ENCODE results near the gene ICA1.

ICA1 gene

GRCh38 chr7:8200316-8200715, 61.7 kb downstream of the ICA1 start:
- no peak for DNase-seq (ENCODE audit: low spot score)

- DNase-seq (ENCODE audit: low spot score), result no peak
These were observed 63.8 kb downstream of the ICA1 start for GRCh38 chr7:8197994-8198698.

GRCh38 chr7:8192897-8193296, 69.1 kb downstream of the ICA1 start:
- DNase-seq (ENCODE audit: low spot score), result no peak

GRCh38 chr7:8190119-8190895, 71.7 kb downstream of the ICA1 start:
- DNase-seq (ENCODE audit: low spot score), result peak; percentile 50

GRCh38 chr7:8189625-8190024, 72.3 kb downstream of the ICA1 start:
- no peak for DNase-seq (ENCODE audit: low spot score)

- no peak for DNase-seq (ENCODE audit: low spot score)
These were observed 75.9 kb downstream of the ICA1 start for GRCh38 chr7:8185926-8186683.

GRCh38 chr7:8184221-8184620, 77.7 kb downstream of the ICA1 start:
- DNase-seq (ENCODE audit: low spot score), result no peak

- no peak for DNase-seq (ENCODE audit: low spot score)
These were observed 82.5 kb downstream of the ICA1 start for GRCh38 chr7:8179486-8179885.

- DNase-seq (ENCODE audit: low spot score), result no peak
These were observed 83.6 kb downstream of the ICA1 start for GRCh38 chr7:8178353-8178752.

GRCh38 chr7:8177109-8177933, 84.6 kb downstream of the ICA1 start:
- no peak for DNase-seq (ENCODE audit: low spot score)

GRCh38 chr7:8176370-8177081, 85.4 kb downstream of the ICA1 start:
- no peak for DNase-seq (ENCODE audit: low spot score)

GRCh38 chr7:8175929-8176369, 86.0 kb downstream of the ICA1 start:
- no peak for DNase-seq (ENCODE audit: low spot score)

- no peak for DNase-seq (ENCODE audit: low spot score)
These were observed 89.3 kb downstream of the ICA1 start for GRCh38 chr7:8172372-8173354.

GRCh38 chr7:8169171-8169570, 92.8 kb downstream of the ICA1 start:
- DNase-seq (ENCODE audit: low spot score), result no peak

- DNase-seq (ENCODE audit: low spot score), result no peak
These were observed 93.6 kb downstream of the ICA1 start for GRCh38 chr7:8168336-8168735.

GRCh38 chr7:8165150-8165549, 96.8 kb downstream of the ICA1 start:
- DNase-seq (ENCODE audit: low spot score), result no peak

- DNase-seq (ENCODE audit: low spot score), result no peak
These were observed 99.8 kb downstream of the ICA1 start for GRCh38 chr7:8162181-8162580.

GRCh38 chr7:8161364-8161828, 100.6 kb downstream of the ICA1 start:
- no peak for DNase-seq (ENCODE audit: low spot score)

GRCh38 chr7:8160779-8161345, 101.1 kb downstream of the ICA1 start:
- no peak for DNase-seq (ENCODE audit: low spot score)

GRCh38 chr7:8160250-8160649, 101.7 kb downstream of the ICA1 start:
- no peak for DNase-seq (ENCODE audit: low spot score)
